IPS-NIHi11 (cell line): ENCODE data around the gene DUS1L.

Source experiments
- DNase-seq: peaks from one replicate; pipeline ENCODE4 v3.0.0; 2012; ENCODE audit warnings: mixed read lengths, low spot score

Gene DUS1L

GRCh38 chr17:82100502-82101298 lies 35.1 kb upstream of the DUS1L start:
- no peak for DNase-seq

GRCh38 chr17:82098939-82099763 lies 33.5 kb upstream of the DUS1L start:
- peak; percentile 68 for DNase-seq

- DNase-seq = peak; percentile 100
These were observed 32.8 kb upstream of the DUS1L start, which contains the start of gene FASN for GRCh38 chr17:82098169-82098938. TSS of gene FASN (minus strand) at chr17:82098236. CDS start at chr17:82096445, 1,791 bp downstream.

GRCh38 chr17:82097919-82098168 lies 32.2 kb upstream of the DUS1L start:
- DNase-seq = no peak

GRCh38 chr17:82097184-82097918 lies 31.7 kb upstream of the DUS1L start:
- DNase-seq = peak; percentile 86

GRCh38 chr17:82096709-82097183 lies 31.1 kb upstream of the DUS1L start:
- no peak for DNase-seq

GRCh38 chr17:82095777-82096708 lies 30.4 kb upstream of the DUS1L start:
- DNase-seq = no peak

- no peak for DNase-seq
These were observed 29.6 kb upstream of the DUS1L start for GRCh38 chr17:82094931-82095776.

- DNase-seq = no peak
These were observed 27.6 kb upstream of the DUS1L start for GRCh38 chr17:82092995-82093751.

GRCh38 chr17:82092628-82092994 lies 27.0 kb upstream of the DUS1L start:
- DNase-seq = no peak

GRCh38 chr17:82092094-82092586 lies 26.5 kb upstream of the DUS1L start:
- no peak for DNase-seq

- DNase-seq = no peak
These were observed 25.9 kb upstream of the DUS1L start for GRCh38 chr17:82091264-82092066.

GRCh38 chr17:82090549-82091263 lies 25.1 kb upstream of the DUS1L start:
- DNase-seq = no peak

- no peak for DNase-seq
These were observed 24.3 kb upstream of the DUS1L start for GRCh38 chr17:82089723-82090548.

- no peak for DNase-seq
These were observed 23.5 kb upstream of the DUS1L start for GRCh38 chr17:82088838-82089722.
